DND-41 (cell line): ENCODE measurements around the gene SECISBP2.

Experiments
- EZH2 ChIP-seq: IDR thresholded peaks from 3 replicates; pipeline ENCODE4 v1.6.1; 2012; ENCODE audit warnings: borderline replicate concordance, low read depth, mild to moderate bottlenecking, moderate library complexity, low read length, inconsistent platforms; ENCODE audit not compliant: severe bottlenecking
- TF ChIP-seq, protein P1 (sequence below): IDR thresholded peaks from 2 replicates; pipeline ENCODE4 v1.5.1; 2012; ENCODE audit warnings: borderline replicate concordance, low read length, moderate library complexity, mild to moderate bottlenecking; ENCODE audit not compliant: poor library complexity, severe bottlenecking; ENCODE audit errors: extremely low read depth

DNA sequence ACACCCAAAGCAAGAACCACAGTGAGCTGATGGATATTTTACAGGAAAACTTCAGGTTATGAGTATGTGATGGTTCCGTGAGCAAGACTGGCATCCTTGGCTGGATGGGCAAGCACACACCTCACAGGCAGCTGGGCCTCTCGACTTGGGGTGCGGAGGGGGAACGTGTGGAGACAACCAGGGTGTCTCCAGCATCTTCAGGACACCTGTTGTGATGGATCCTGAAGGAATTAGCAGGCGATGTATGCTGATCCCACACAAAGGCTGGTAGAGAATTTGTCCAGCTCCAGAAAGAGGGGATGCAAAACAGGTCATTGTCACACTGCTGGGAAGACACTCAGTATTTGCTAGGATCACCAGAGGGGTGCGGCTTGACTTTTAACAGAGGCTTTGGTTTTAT lies 42.7 kb downstream of the SECISBP2 start:
- TF ChIP-seq, protein P1, sequence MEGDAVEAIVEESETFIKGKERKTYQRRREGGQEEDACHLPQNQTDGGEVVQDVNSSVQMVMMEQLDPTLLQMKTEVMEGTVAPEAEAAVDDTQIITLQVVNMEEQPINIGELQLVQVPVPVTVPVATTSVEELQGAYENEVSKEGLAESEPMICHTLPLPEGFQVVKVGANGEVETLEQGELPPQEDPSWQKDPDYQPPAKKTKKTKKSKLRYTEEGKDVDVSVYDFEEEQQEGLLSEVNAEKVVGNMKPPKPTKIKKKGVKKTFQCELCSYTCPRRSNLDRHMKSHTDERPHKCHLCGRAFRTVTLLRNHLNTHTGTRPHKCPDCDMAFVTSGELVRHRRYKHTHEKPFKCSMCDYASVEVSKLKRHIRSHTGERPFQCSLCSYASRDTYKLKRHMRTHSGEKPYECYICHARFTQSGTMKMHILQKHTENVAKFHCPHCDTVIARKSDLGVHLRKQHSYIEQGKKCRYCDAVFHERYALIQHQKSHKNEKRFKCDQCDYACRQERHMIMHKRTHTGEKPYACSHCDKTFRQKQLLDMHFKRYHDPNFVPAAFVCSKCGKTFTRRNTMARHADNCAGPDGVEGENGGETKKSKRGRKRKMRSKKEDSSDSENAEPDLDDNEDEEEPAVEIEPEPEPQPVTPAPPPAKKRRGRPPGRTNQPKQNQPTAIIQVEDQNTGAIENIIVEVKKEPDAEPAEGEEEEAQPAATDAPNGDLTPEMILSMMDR = no peak
- TF ChIP-seq EZH2 = no peak
